Right atrium auricular region (tissue), 2 donors: Measurements from ENCODE around the gene COL28A1. TPM values are rescaled to one million over a fixed set of nuclear protein-coding genes. Genes with fewer than 3 reads are reported as not detected.

Experiments
- DNase-seq: peaks from one replicate; pipeline ENCODE4 v3.0.0-alpha.2; 2019; ENCODE audit warnings: low spot score
- H3K27ac ChIP-seq, 2 donors: fragments of 200-600 bp; sonication (generic); 1 replicate in 1 of 2; 2 replicates in 1 of 2; pipeline ENCODE4 v1.5.1; 2016 to 2019
- H3K27me3 ChIP-seq, 2 donors: fragments of 200-600 bp; sonication (generic); one replicate each; pipeline versions ENCODE4 v1.5.1 to v1.6.0; 2017 to 2019
- H3K36me3 ChIP-seq: fragments of 200-600 bp; sonication (generic); one replicate; pipeline ENCODE4 v1.5.1; 2016
- H3K4me1 ChIP-seq, 2 donors: fragments of 200-600 bp; sonication (generic); one replicate each; pipeline versions ENCODE4 v1.5.1 to v1.6.0; 2017 to 2019
- H3K4me3 ChIP-seq, 2 donors: fragments of 200-600 bp; sonication (generic); 1 replicate in 1 of 2; 2 replicates in 1 of 2; pipeline ENCODE4 v1.5.1; 2017 to 2019; ENCODE audit warnings: mild to moderate bottlenecking in 1 of 2, moderate library complexity in 1 of 2
- H3K9me3 ChIP-seq, 2 donors: fragments of 200-600 bp; sonication (generic); one replicate each; pipeline ENCODE4 v1.5.1; 2019
- total RNA-seq, 2 donors: library from RNA; depleted of rRNA; stranded (reverse); fragments of >200 nt; gene quantifications; one replicate each; pipeline ENCODE4 v1.1.0, GENCODE V29; 2016
- TF ChIP-seq, protein P1 (sequence below), 2 donors: fragments of 200-600 bp; sonication (generic); IDR thresholded peaks; one replicate each; pipeline ENCODE4 v1.5.1; 2019; ENCODE audit warnings: antibody characterized with exemption in 2 of 2

Gene COL28A1
- total RNA-seq: 1 to 10 TPM; 1.5 to 2.3 TPM

DNA sequence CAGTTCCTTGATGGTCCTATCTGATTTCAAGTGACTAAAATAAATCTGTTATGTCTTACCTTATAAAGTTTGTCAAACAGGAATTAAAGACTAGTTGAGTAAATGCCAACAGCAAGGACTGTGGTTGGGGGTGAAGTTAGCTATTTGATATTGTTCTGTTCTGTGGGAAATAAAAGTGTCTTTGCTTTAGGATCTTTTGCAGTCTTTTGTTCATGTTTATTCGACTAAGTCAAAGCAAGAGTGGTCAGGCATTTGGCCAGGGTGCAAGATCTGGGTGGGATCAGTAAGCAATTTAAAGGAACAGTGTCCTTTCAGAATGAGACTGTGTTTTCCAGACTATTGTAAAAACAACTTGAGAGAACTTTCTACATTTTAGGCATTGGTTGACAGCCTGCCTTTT lies at the start of gene COL28A1:
Gene COL28A1 (minus strand): TSS at position 183 of the 400 bp plus-strand sequence. CDS start 2,998 bp downstream, outside the sequence.
- no peak within 1 kb of the TSS for H3K4me3 ChIP-seq
- H3K4me1 ChIP-seq: no peaks in the 10 kb centered on the region
- H3K36me3 ChIP-seq: no peaks in the 10 kb centered on the region
- TF ChIP-seq, protein P1, sequence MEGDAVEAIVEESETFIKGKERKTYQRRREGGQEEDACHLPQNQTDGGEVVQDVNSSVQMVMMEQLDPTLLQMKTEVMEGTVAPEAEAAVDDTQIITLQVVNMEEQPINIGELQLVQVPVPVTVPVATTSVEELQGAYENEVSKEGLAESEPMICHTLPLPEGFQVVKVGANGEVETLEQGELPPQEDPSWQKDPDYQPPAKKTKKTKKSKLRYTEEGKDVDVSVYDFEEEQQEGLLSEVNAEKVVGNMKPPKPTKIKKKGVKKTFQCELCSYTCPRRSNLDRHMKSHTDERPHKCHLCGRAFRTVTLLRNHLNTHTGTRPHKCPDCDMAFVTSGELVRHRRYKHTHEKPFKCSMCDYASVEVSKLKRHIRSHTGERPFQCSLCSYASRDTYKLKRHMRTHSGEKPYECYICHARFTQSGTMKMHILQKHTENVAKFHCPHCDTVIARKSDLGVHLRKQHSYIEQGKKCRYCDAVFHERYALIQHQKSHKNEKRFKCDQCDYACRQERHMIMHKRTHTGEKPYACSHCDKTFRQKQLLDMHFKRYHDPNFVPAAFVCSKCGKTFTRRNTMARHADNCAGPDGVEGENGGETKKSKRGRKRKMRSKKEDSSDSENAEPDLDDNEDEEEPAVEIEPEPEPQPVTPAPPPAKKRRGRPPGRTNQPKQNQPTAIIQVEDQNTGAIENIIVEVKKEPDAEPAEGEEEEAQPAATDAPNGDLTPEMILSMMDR (IDR thresholded peaks at IDR 0.05): no peak
- no peaks in the 10 kb centered on the region for H3K27me3 ChIP-seq
- H3K27ac ChIP-seq: no peak within 1 kb of the TSS
- no peak for DNase-seq
- no peaks in the 10 kb centered on the region for H3K9me3 ChIP-seq

DNA sequence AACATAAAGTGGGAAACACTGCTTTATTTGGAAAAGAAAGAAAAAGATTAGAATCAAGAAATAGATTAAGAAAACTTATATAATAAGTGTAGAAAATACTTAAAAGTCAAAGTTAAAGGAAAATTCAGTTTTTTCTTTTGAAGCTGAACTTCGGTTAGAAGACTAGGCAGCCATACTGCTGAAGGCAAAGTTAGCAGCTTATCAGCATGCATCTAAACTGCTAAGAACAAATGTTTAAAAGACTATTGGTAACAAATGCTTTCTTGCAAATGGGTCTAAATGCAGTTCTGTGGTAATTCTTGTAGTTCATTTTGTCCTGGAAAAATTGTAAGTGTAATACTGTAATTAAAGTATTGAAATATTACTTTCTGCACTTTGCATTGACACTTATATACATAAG lies 49.0 kb upstream of the COL28A1 start:
- no peaks in the 10 kb centered on the region for H3K4me1 ChIP-seq
- H3K4me3 ChIP-seq: no peak overlapping the region
- no peak overlapping the region for H3K27ac ChIP-seq
- no peaks in the 10 kb centered on the region for H3K27me3 ChIP-seq
- H3K36me3 ChIP-seq: no peaks in the 10 kb centered on the region
- DNase-seq: no peak
- TF ChIP-seq, protein P1 (IDR thresholded peaks at IDR 0.05): no peak
- H3K9me3 ChIP-seq: no peaks in the 10 kb centered on the region

DNA sequence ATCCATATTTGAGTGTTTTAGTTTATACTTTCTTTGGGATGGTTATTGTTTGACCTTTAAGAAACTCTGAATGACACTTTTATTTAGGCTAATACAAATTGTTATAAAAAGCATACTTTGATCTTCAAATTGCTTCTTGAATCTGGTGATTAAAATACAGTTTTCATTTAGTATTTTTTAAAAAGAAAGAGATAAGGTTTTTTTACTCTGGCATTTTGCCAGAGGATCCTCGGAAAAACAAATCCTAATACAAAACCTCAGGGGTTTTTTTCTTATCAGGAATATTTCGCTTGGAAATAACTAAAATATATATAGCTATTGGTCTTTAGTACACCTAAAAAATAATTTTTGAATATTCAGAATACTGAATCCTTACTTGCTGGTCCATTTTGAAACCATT lies 48.1 kb upstream of the COL28A1 start:
- Histone ChIP-seq H3K36me3 (no peaks in the 10 kb centered on the region), H3K27me3 (no peaks in the 10 kb centered on the region), H3K4me3 (no peak overlapping the region), H3K9me3 (no peaks in the 10 kb centered on the region), H3K4me1 (no peaks in the 10 kb centered on the region), H3K27ac (no peak overlapping the region)
- TF ChIP-seq, protein P1 (IDR thresholded peaks at IDR 0.05): no peak
- DNase-seq: no peak

DNA sequence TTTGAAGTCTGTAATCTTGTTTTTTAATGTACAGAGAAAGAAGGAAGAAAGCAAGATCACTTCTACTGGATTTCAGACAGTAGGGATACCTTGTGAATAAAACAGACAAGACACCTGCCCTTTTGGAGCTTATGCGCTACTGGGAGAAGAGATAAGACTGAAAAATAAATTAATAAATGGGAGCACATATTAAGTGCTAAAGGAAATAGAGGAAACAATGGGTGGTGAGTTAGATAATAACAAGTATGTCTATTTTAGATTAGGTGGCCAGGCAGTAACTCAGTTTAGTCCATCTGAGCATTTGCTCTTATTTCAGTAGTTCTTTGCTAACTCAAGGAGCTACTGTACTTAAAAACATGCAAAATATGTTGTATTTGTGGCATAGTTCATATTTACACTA lies 46.9 kb upstream of the COL28A1 start:
- Histone ChIP-seq H3K4me1 (no peaks in the 10 kb centered on the region), H3K27me3 (no peaks in the 10 kb centered on the region), H3K36me3 (no peaks in the 10 kb centered on the region), H3K4me3 (no peak overlapping the region), H3K9me3 (no peaks in the 10 kb centered on the region), H3K27ac (no peak overlapping the region)
- TF ChIP-seq, protein P1 (IDR thresholded peaks at IDR 0.05): no peak
- no peak for DNase-seq

DNA sequence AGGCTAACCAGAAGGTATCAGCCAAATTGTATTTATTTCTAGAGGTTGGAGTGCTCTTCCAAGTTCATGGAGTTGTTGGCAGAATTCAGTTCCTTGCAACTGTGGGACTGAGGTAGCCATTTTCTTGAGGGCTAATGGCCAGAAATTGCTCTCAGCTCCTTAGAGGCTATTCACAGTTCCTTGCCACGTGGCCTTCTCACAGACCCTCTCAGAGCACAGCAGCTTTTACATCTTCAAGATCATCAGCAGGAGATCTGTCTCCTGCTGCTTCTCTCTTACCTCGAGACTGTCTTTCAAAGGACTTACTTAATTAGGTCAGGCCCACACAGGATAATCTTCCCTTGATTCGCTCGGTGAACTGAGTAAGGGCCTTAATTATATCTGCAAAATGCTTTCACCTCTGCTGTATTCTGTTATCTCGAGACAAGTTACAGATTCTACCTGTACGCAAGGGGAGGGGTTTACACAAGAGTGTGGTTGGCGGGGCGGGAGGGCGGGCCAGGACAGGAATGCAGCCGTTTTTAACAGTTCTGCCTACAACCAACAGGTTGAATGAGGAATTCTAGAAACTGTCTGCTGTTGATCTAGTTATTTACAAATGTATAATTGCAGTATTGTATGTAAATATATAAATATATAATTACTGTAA lies 46.0 kb upstream of the COL28A1 start:
- no peaks in the 10 kb centered on the region for H3K4me1 ChIP-seq
- H3K27ac ChIP-seq: no peak overlapping the region
- H3K27me3 ChIP-seq: no peaks in the 10 kb centered on the region
- no peaks in the 10 kb centered on the region for H3K9me3 ChIP-seq
- H3K4me3 ChIP-seq: no peak overlapping the region
- TF ChIP-seq, protein P1 (IDR thresholded peaks at IDR 0.05): no peak
- no peaks in the 10 kb centered on the region for H3K36me3 ChIP-seq
- no peak for DNase-seq

DNA sequence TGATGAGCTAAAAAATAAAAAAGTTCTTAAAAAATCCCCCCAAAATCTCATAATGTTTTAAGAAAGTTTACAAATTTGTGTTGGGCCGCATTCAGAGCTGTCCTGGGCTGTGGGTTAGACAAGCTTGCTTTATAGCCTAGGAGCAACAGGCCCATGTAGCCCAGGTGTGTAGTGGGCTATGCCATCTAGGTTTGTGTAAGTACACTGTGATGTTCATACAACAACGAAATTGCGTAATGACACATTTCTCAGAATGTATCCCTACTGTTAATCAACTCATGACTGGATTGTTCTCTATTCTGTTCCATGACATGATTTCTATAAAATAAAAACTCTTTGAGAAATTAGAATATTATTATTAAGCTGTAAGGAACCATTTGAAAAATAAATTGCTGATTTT lies 44.0 kb upstream of the COL28A1 start:
- DNase-seq: no peak
- H3K4me1 ChIP-seq: no peaks in the 10 kb centered on the region
- H3K9me3 ChIP-seq: no peaks in the 10 kb centered on the region
- no peak overlapping the region for H3K27ac ChIP-seq
- H3K36me3 ChIP-seq: no peaks in the 10 kb centered on the region
- H3K4me3 ChIP-seq: no peak overlapping the region
- H3K27me3 ChIP-seq: no peaks in the 10 kb centered on the region
- TF ChIP-seq, protein P1 (IDR thresholded peaks at IDR 0.05): no peak
